ENCODE data around the gene PLA2G1B.

PLA2G1B gene

GRCh38 chr12:120286768-120287490 is 40.6 kb downstream of the PLA2G1B start:
- POLR2A ChIA-PET, result interaction anchor here (0.6 to 1.7 kb wide), 3 partner anchors 51 to 86 kb away, joined by 3 to 9 read pairs (median 8); partner anchors contain the start of gene RPLP0
- CTCF ChIA-PET, result interaction anchor here (0.9 to 12.0 kb wide), 5 partner anchors 13 to 59 kb away, joined by 3 to 175 read pairs (median 5); partner anchors contain the start of genes PXN and SIRT4
- TF ChIP-seq CTCF (IDR thresholded peaks at IDR 0.05; ENCODE audit: insufficient read depth, low read length, missing control alignments), result no peak
- H3K4me3 ChIP-seq (ENCODE audit: low read depth, low read length), result no peak overlapping the region
- DNase-seq (ENCODE audit: low read depth, low spot score), result no peak

GRCh38 chr12:120284381-120284780 is 43.2 kb downstream of the PLA2G1B start:
- CTCF ChIA-PET, result interaction anchor here (2.3 to 12.0 kb wide), 3 partner anchors 18 to 57 kb away, joined by 6 to 175 read pairs (median 17); partner anchors contain the start of genes PXN and SIRT4
- no peak for TF ChIP-seq CTCF (IDR thresholded peaks at IDR 0.05; ENCODE audit: insufficient read depth, low read length, missing control alignments)
- no peak for DNase-seq (ENCODE audit: low read depth, low spot score)
- POLR2A ChIA-PET, result interaction anchor here (1.1 to 1.4 kb wide), 2 partner anchors 8 to 30 kb away, joined by 3 to 7 read pairs; partner anchors contain the start of gene RNU4-1
- no peak overlapping the region for H3K4me3 ChIP-seq (ENCODE audit: low read depth, low read length)

GRCh38 chr12:120283318-120283717 is 44.3 kb downstream of the PLA2G1B start:
- no peak overlapping the region for H3K4me3 ChIP-seq (ENCODE audit: low read depth, low read length)
- no peak for TF ChIP-seq CTCF (IDR thresholded peaks at IDR 0.05; ENCODE audit: insufficient read depth, low read length, missing control alignments)
- no peak for DNase-seq (ENCODE audit: low read depth, low spot score)
- POLR2A ChIA-PET, result interaction anchor here (1.0 to 1.4 kb wide), 2 partner anchors 9 to 53 kb away, joined by 3 to 7 read pairs; partner anchors contain the start of gene RNU4-1
- CTCF ChIA-PET, result interaction anchor here (0.9 to 12.0 kb wide), 4 partner anchors 17 to 56 kb away, joined by 3 to 175 read pairs (median 12); partner anchors contain the start of genes PXN and SIRT4

- no peak for TF ChIP-seq CTCF (IDR thresholded peaks at IDR 0.05; ENCODE audit: insufficient read depth, low read length, missing control alignments)
- no peak for DNase-seq (ENCODE audit: low read depth, low spot score)
- ChIA-PET CTCF (interaction anchor here (1.1 to 1.2 kb wide), 2 partner anchors 11 to 57 kb away, joined by 3 to 4 read pairs; no protein-coding TSS in a partner anchor), POLR2A (no interaction called here)
- H3K4me3 ChIP-seq (ENCODE audit: low read depth, low read length), result no peak overlapping the region
These were observed 49.2 kb downstream of the PLA2G1B start for GRCh38 chr12:120278137-120279069.

GRCh38 chr12:120276734-120277133 is 50.8 kb downstream of the PLA2G1B start:
- no peak overlapping the region for H3K4me3 ChIP-seq (ENCODE audit: low read depth, low read length)
- no peak for TF ChIP-seq CTCF (IDR thresholded peaks at IDR 0.05; ENCODE audit: insufficient read depth, low read length, missing control alignments)
- POLR2A ChIA-PET, result no interaction called here
- CTCF ChIA-PET, result interaction anchor here (3.5 to 4.3 kb wide), 2 partner anchors 10 to 48 kb away, joined by 16 to 38 read pairs; no protein-coding TSS in a partner anchor
- no peak for DNase-seq (ENCODE audit: low read depth, low spot score)
